Heart right ventricle (tissue), 16 donors: Measurements from ENCODE around the gene ZNF367. TPM values are rescaled to one million over a fixed set of nuclear protein-coding genes. Genes with fewer than 3 reads are reported as not detected.

Experiments used
- ATAC-seq, 8 donors: fragments of 200-7000 bp; cut with Tn5 transposase; one replicate each; pipeline ENCODE4 v1.9.1; 2020; ENCODE audit warnings: mild to moderate bottlenecking in 8 of 8, moderate library complexity in 8 of 8, moderate number of reproducible peaks in 1 of 8
- DNase-seq, 2 donors: peaks; one replicate each; pipeline ENCODE4 v3.0.0-alpha.2; 2020
- H3K27ac ChIP-seq, 10 donors: fragments of 200-600 bp; sonication (generic) in 2 of 10; one replicate each; pipeline versions ENCODE4 v1.5.0 to v1.8.0; 2020 to 2022; ENCODE audit warnings: mild to moderate bottlenecking in 3 of 10
- H3K27me3 ChIP-seq, 7 donors: fragments of 200-600 bp; one replicate each; pipeline ENCODE4 v1.8.0; 2021 to 2022; ENCODE audit warnings: mild to moderate bottlenecking in 2 of 7
- H3K36me3 ChIP-seq, 9 donors: fragments of 200-600 bp; sonication (generic) in 1 of 9; one replicate each; pipeline versions ENCODE4 v1.5.0 to v1.8.0; 2020 to 2022; ENCODE audit warnings: mild to moderate bottlenecking in 2 of 9
- H3K4me1 ChIP-seq, 9 donors: fragments of 200-600 bp; sonication (generic) in 1 of 9; one replicate each; pipeline versions ENCODE4 v1.5.0 to v1.8.0; 2020 to 2022; ENCODE audit warnings: mild to moderate bottlenecking in 4 of 9
- H3K4me3 ChIP-seq, 10 donors: fragments of 200-600 bp; sonication (generic) in 2 of 10; one replicate each; pipeline versions ENCODE4 v1.5.0 to v1.8.0; 2020 to 2022; ENCODE audit warnings: mild to moderate bottlenecking in 7 of 10, moderate library complexity in 2 of 10
- H3K9me3 ChIP-seq, 11 donors: fragments of 200-600 bp in 10 of 11; sonication (generic) in 2 of 11; one replicate each; pipeline versions ENCODE4 v1.5.0 to v1.8.0; 2013 to 2022; ENCODE audit warnings: mild to moderate bottlenecking in 2 of 11, control low read depth in 1 of 11, moderate library complexity in 1 of 11
- CTCF ChIP-seq, 9 donors: fragments of 200-600 bp; sonication (generic) in 2 of 9; IDR thresholded peaks; one replicate each; pipeline versions ENCODE4 v1.5.0 to v1.8.0; 2021 to 2022; ENCODE audit warnings: antibody characterized with exemption in 9 of 9, mild to moderate bottlenecking in 5 of 9, moderate library complexity in 1 of 9
- WGBS, 2 donors: extraction: QIAGEN DNeasy Blood & Tissue Kit; methylation state at CpG; one replicate each; pipeline ENCODE4 v1.1.7; 2013; ENCODE audit warnings: inconsistent platforms in 1 of 2; 5-methylcytosine and 5-hydroxymethylcytosine counted together
- intact Hi-C, 10 donors: fragments of 100-400 bp; cut with DNase I; formaldehyde crosslinking; loops; one replicate each; pipeline versions ENCODE4 v1.11.1 to v1.14.2; 2022
- polyA plus RNA-seq, 2 donors: library from polyadenylated mRNA; stranded (reverse); fragments of 200-250 nt; gene quantifications; one replicate each; pipeline ENCODE4 v1.2.3, GENCODE V29; 2013
- total RNA-seq, 10 donors: library from RNA; stranded (reverse); fragmentation: NEBNext Ultra II Directional in 3 of 10; extraction: Animal tissue kit (Norgen Biotek cat#: 25700) in 3 of 10; gene quantifications; one replicate each; pipeline versions ENCODE4 v1.2.1 to v1.2.4, GENCODE V29; 2021 to 2023
- donor health status: Arrhythmogenic right ventricular cardiomyopathy.
- donor health status: ischemic (EF 13 %, LVEDD 7.1; RV severe dilation, severe dysfunction).
- donor health status: healthy with polysubstance abuse.
- donor health status: DM: no; HTN: yes; CAD: no.
- donor health status: DM: no; HTN: no; CAD: no.
- donor health status: ischemic (EF 25% LVEDD 6.9; RV normal size, moderate dysfunction).
- donor health status: ischemic (EF 25% LVEDD 5.7; RV mildly dilated, moderate dysfunction).
- donor health status: healthy.
- donor health status: DM: yes; HTN: yes; CAD: no.
- donor health status: Ischemic cardiomyopathy.
- donor health status: ischemic (EF 35%, LVEDD 5.7; RV mildly dilated, moderate dysfunction).
- donor health status: nonischemic (EF 11% LVEDD 7.7; RV severe dilation, severe dysfunction).
- donor health status: DM: yes; HTN: yes; CAD: no.
- donor health status: PGD.
- donor health status: ischemic (EF 29% LVEDD 5.4; RV normal size, mild dysfunction).
- donor health status: nonischemic (EF 23%, LVEDD 6.1; RV moderate dilation, normal function).

ZNF367 gene
- total and polyA plus RNA-seq, 12 donors: 1.2 to 6.4 (median 3.8) TPM

GRCh38 chr9:96391021-96391765 is 27.0 kb downstream of the ZNF367 start:
- no peaks in the 10 kb centered on the region for H3K27me3 ChIP-seq
- H3K4me3 ChIP-seq: no peak overlapping the region
- 83 to 87% methylated on average over 5 of the region's 5 CpGs for WGBS, 2 donors
- intact Hi-C loops: loop anchor here in 1 of 10 donors (2.0 kb wide), 1 partner anchor 24 kb away; no protein-coding TSS in a partner anchor
- no peak for TF ChIP-seq CTCF (IDR thresholded peaks at IDR 0.05)
- H3K4me1 ChIP-seq: peaks cover 0 to 8% (median 5%) of the 10 kb centered on the region in 9 donors
- peaks cover 0 to 32% (median 0%) of the 10 kb centered on the region in 9 donors for H3K36me3 ChIP-seq
- peak overlapping the region in 1 of 10 donors; percentile 8 for H3K27ac ChIP-seq
- no peaks in the 10 kb centered on the region for H3K9me3 ChIP-seq
- ATAC-seq (peak in 1 of 8 donors; percentile 43), DNase-seq (no peak)

- TF ChIP-seq CTCF (IDR thresholded peaks at IDR 0.05): no peak
- Histone ChIP-seq H3K36me3 (peaks cover 0 to 32% (median 0%) of the 10 kb centered on the region in 9 donors), H3K9me3 (no peaks in the 10 kb centered on the region), H3K27me3 (no peaks in the 10 kb centered on the region), H3K4me1 (peaks cover 0 to 17% (median 10%) of the 10 kb centered on the region in 9 donors), H3K4me3 (no peak overlapping the region), H3K27ac (no peak overlapping the region)
- WGBS, 2 donors: 94 to 95% methylated on average over 11 of the region's 11 CpGs
- intact Hi-C loops: no loop called here
- DNase-seq (no peak), ATAC-seq (no peak)
Measured at GRCh38 chr9:96388144-96388543, 30.0 kb downstream of the ZNF367 start.

GRCh38 chr9:96386157-96386556 is 32.0 kb downstream of the ZNF367 start:
- DNase-seq (no peak), ATAC-seq (no peak)
- intact Hi-C loops: no loop called here

More at GRCh38 chr9:96386157-96386556, 32.0 kb downstream of the ZNF367 start:
- Histone ChIP-seq H3K4me1 (peaks cover 3 to 33% (median 25%) of the 10 kb centered on the region in 9 donors), H3K27ac (peak overlapping the region in 1 of 10 donors; percentile 19), H3K27me3 (no peaks in the 10 kb centered on the region), H3K9me3 (no peaks in the 10 kb centered on the region), H3K36me3 (peaks cover 0 to 14% (median 0%) of the 10 kb centered on the region in 9 donors), H3K4me3 (no peak overlapping the region)
- TF ChIP-seq CTCF (IDR thresholded peaks at IDR 0.05): no peak
